HCT116 (cell line): ENCODE measurements around the gene CADPS2.

Experiments
- CEBPB ChIP-seq: IDR thresholded peaks from 2 replicates; pipeline ENCODE4 v1.6.1; 2012; ENCODE audit warnings: low read depth
- EGR1 ChIP-seq: IDR thresholded peaks from 2 replicates; pipeline ENCODE4 v1.6.1; 2012; ENCODE audit warnings: low read depth
- EZH2 ChIP-seq: fragments of 200-600 bp; sonication (generic); IDR thresholded peaks from 2 replicates; pipeline ENCODE4 v1.6.1; 2017; ENCODE audit warnings: antibody characterized with exemption, mixed run types
- EZH2phosphoT487 ChIP-seq: fragments of 200-600 bp; IDR thresholded peaks from 2 replicates; pipeline ENCODE4 v1.6.1; 2018; ENCODE audit warnings: antibody characterized with exemption, borderline replicate concordance
- FOSL1 ChIP-seq: IDR thresholded peaks from 2 replicates; pipeline ENCODE4 v1.6.1; 2012; ENCODE audit warnings: low read depth
- POLR2A ChIP-seq: IDR thresholded peaks from 2 replicates; pipeline ENCODE4 v1.7.0; 2011; ENCODE audit warnings: borderline replicate concordance; ENCODE audit not compliant: insufficient read depth, insufficient read length; ENCODE audit errors: extremely low read depth
- POLR2AphosphoS5 ChIP-seq: IDR thresholded peaks from 2 replicates; pipeline ENCODE4 v1.6.1; 2011; ENCODE audit warnings: mild to moderate bottlenecking, low read depth, low read length, moderate library complexity
- REST ChIP-seq: IDR thresholded peaks from 2 replicates; pipeline ENCODE4 v1.6.1; 2012; ENCODE audit warnings: low read depth
- SIN3A ChIP-seq: IDR thresholded peaks from 2 replicates; pipeline ENCODE4 v1.6.1; 2012; ENCODE audit warnings: low read depth
- ZBTB33 ChIP-seq: IDR thresholded peaks from 2 replicates; pipeline ENCODE4 v1.6.1; 2011; ENCODE audit warnings: mild to moderate bottlenecking, low read length, moderate library complexity; ENCODE audit not compliant: insufficient replicate concordance; ENCODE audit errors: extremely low read depth
- ZNF274 ChIP-seq: fragments of 200-500 bp; sonication (Bioruptor generic); IDR thresholded peaks from 2 replicates; pipeline ENCODE4 v1.6.1; 2014; ENCODE audit warnings: mild to moderate bottlenecking, low read depth, low read length, inconsistent platforms
- TF ChIP-seq, protein P1 (sequence below), 3 experiments: fragments of 200-600 bp in 1 of 3; sonication (generic) in 1 of 3; IDR thresholded peaks in 2 of 3; conservative IDR thresholded peaks in 1 of 3; 2 replicates each; pipeline ENCODE4 v1.5.1; 2012 to 2017; ENCODE audit warnings: low read depth in 2 of 3, low read length in 2 of 3, antibody characterized with exemption in 1 of 3, borderline replicate concordance in 1 of 3, control low read depth in 1 of 3, mild to moderate bottlenecking in 1 of 3, mixed read lengths in 1 of 3, mixed run types in 1 of 3, moderate library complexity in 1 of 3; ENCODE audit not compliant: insufficient read depth in 1 of 3
- TF ChIP-seq, protein P2 (sequence below): IDR thresholded peaks from 2 replicates; pipeline ENCODE4 v1.6.1; 2012

GRCh38 chr7:122864016-122864415 lies 22.2 kb downstream of the CADPS2 start:
- TF ChIP-seq POLR2A (no peak), FOSL1 (no peak), POLR2AphosphoS5 (no peak), ZNF274 (no peak), EZH2 (no peak), EZH2phosphoT487 (no peak), SIN3A (no peak), CEBPB (no peak), REST (no peak), ZBTB33 (no peak), EGR1 (no peak)
- TF ChIP-seq, protein P1, sequence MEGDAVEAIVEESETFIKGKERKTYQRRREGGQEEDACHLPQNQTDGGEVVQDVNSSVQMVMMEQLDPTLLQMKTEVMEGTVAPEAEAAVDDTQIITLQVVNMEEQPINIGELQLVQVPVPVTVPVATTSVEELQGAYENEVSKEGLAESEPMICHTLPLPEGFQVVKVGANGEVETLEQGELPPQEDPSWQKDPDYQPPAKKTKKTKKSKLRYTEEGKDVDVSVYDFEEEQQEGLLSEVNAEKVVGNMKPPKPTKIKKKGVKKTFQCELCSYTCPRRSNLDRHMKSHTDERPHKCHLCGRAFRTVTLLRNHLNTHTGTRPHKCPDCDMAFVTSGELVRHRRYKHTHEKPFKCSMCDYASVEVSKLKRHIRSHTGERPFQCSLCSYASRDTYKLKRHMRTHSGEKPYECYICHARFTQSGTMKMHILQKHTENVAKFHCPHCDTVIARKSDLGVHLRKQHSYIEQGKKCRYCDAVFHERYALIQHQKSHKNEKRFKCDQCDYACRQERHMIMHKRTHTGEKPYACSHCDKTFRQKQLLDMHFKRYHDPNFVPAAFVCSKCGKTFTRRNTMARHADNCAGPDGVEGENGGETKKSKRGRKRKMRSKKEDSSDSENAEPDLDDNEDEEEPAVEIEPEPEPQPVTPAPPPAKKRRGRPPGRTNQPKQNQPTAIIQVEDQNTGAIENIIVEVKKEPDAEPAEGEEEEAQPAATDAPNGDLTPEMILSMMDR (IDR thresholded peaks at IDR 0.05 in 2 of 3, conservative IDR thresholded peaks at IDR 0.05 in 1 of 3; ENCODE audit: borderline replicate concordance in 1 of 3, insufficient read depth in 1 of 3, low read depth in 2 of 3, low read length in 2 of 3): no peak
- TF ChIP-seq, protein P2, sequence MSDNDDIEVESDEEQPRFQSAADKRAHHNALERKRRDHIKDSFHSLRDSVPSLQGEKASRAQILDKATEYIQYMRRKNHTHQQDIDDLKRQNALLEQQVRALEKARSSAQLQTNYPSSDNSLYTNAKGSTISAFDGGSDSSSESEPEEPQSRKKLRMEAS: no peak
